LNCAP (cell line): ENCODE data around the gene RNASE9.

Experiments used
- CTCF ChIP-seq: fragments of 450-650 bp; IDR thresholded peaks from 2 replicates; pipeline ENCODE4 v1.5.1; 2017; ENCODE audit warnings: mild to moderate bottlenecking

RNASE9 gene

DNA sequence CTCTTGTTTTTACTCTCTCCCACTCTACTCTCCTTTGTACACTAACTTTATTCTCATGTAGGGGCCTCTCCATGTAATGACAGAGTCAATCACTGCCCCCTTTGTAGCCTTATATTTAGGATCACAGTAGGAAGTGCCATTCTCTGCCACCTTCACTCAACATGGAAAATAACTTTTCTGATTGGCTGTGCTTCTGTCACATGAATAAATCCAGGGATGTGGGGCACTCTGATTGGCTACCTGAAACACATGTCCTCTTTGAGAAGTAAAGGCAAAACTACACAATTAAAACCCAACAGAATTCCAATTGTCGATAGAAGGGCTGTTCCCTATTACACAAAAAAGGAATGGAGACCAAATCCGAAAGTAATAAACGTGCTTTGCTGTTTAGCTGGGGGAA, at the start of gene RNASE9:
Gene RNASE9 (minus strand): TSS at position 87 of the 400 bp plus-strand sequence.
- no peak for TF ChIP-seq CTCF

DNA sequence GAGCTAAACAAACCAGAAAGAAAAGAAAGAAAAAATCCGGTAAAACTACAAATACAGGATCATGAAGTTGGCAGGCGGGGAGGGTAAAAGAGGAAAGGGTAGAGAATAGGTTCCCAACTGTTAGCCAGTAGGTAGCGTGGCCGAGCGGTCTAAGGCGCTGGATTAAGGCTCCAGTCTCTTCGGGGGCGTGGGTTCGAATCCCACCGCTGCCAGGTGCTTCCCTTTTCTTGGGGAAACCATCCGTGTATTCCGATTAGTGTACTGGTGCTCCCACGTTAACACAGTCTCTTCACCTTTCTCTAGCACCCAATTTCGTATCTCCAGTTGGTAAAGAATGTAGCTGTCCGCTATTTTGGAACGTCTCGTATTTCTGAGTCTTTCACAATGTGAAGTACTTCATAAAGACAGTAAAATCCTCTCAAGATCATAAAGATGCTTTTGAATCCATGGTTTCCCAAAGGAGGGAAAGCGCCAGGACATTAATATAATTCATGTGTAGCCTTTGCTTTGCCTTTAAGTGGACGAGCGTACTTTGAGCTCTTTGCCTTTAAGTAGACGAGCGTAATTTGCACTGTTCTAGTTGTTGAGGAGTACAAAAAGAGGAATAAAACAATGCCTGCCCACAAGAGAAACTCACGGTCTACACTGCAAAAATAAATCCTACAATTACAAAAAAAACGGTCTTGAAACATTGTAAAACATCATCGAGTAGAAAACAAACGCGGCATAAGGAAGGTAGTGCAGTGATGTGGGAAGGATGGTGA, 49.3 kb upstream of the RNASE9 start:
- TF ChIP-seq CTCF: no peak

DNA sequence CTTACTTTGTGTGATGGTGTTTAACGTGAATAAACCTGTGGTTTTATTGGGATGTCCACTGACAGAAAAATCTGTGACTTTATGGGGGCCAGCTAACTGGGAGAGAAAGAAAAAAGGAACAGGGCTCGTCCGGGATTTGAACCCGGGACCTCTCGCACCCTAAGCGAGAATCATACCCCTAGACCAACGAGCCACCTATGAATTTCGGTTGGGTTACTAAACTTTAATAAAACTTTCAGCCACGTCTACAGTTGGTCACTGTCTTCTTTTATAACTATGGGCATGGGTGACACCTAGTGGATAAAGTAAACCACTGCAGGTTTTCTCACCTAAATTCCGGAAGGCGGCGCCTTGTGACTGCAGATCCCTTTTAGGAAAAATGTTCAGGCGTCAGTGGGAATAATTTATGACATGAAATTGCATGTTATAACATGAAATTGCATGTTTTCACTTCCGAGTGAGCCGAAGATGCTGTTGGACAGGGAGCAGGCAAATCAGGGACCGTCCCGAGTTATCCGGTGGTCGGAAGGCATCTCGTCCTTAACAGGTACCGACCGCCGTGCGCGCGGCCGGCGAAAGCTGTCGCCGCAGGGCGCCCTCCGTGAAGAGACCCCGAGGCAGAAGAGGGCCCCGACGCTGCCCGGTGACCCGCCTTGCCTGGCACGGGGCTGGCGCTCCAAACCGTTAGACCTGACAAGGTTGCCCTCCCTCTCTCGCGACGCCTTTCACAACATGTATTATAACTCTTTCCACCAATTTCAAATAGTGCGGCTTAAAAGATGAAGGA, 48.6 kb upstream of the RNASE9 start:
- peak; percentile 95 for TF ChIP-seq CTCF

GRCh38 chr14:20608383-20609110, 47.7 kb upstream of the RNASE9 start:
- TF ChIP-seq CTCF: no peak

DNA sequence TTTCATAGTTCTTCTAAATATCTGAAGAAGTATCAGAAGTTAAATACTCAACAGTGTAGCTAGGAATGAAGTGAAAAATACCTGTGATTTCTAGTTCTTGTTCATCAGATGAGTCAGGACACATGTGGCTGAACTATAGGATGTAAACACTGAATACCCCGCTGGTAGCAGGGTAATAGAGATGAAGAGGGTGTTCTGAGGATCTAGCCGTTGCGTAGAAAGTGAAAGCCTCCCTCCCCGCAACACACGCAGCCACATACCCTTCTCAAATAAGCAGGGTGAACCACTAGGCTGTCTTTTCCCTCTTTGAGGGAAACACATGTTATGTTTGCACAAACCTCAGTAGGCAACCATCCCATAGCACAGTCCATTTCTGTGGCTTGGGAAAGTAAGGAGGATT, 46.8 kb upstream of the RNASE9 start:
- TF ChIP-seq CTCF: no peak

GRCh38 chr14:20606902-20607242, 46.0 kb upstream of the RNASE9 start:
- TF ChIP-seq CTCF: no peak

DNA sequence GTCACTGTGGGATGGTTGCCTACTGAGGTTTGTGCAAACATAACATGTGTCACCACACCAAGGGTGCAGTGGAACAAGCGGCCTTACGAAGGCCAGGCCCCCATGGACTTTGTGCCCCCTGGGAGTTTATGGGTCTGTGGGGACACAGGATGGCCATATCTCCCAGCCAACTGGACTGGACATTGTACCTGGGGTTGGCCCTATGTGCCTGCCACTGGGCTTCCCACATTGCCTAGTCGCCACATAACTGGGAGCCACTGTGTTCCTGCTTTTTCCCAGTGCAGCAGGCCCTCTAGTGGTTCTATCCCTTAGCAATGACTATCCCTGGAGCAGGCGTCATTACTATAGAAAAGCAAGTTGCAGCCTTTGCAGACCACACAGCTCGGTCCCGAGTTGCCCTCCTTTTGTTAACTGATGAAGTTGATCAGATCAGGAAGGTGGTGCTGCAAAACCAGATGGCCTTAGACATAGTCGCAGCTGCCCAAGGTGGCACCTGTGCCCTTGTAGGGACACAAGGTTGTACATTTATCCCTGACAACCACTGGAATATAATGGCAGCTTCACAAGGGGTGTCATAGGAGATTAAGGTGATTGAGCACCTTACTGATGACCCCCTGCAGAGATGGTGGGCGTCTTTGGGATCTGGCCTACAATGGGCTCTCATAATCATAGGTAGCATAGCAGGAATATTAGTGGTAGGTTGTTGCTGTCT, 45.5 kb upstream of the RNASE9 start:
- peak; percentile 55; the same call in 1 of the 2 replicates for TF ChIP-seq CTCF
